Muscle layer of duodenum (tissue), 2 donors: ENCODE measurements around the gene CDH20.

Source experiments
- H3K27ac ChIP-seq: one replicate; pipeline ENCODE4 v1.7.0; 2013; ENCODE audit warnings: mild to moderate bottlenecking, low read length
- H3K27me3 ChIP-seq: one replicate; pipeline ENCODE4 v1.7.0; 2013; ENCODE audit warnings: low read depth, mild to moderate bottlenecking, control low read depth, low read length
- H3K36me3 ChIP-seq, 2 donors: one replicate each; pipeline ENCODE4 v1.7.0; 2013; ENCODE audit warnings: low read length in 2 of 2, control low read depth in 1 of 2, mild to moderate bottlenecking in 1 of 2; ENCODE audit not compliant: insufficient read depth in 2 of 2, control insufficient read depth in 1 of 2
- H3K4me1 ChIP-seq, 2 donors: one replicate each; pipeline ENCODE4 v1.7.0; 2013; ENCODE audit warnings: low read length in 2 of 2, mild to moderate bottlenecking in 2 of 2, control low read depth in 1 of 2, moderate library complexity in 1 of 2; ENCODE audit not compliant: insufficient read depth in 2 of 2, control insufficient read depth in 1 of 2
- H3K4me3 ChIP-seq, 2 donors: one replicate each; pipeline ENCODE4 v1.7.0; 2013; ENCODE audit warnings: low read length in 2 of 2, low read depth in 1 of 2, mild to moderate bottlenecking in 1 of 2
- H3K9me3 ChIP-seq, 2 donors: one replicate each; pipeline ENCODE4 v1.7.0; 2013; ENCODE audit warnings: low read length in 2 of 2, control low read depth in 1 of 2, mild to moderate bottlenecking in 1 of 2; ENCODE audit not compliant: control insufficient read depth in 1 of 2
- donor health status: healthy.

CDH20 gene

GRCh38 chr18:61326407-61326806 is 6.8 kb upstream of the CDH20 start:
- Histone ChIP-seq H3K4me1 (no peaks in the 10 kb centered on the region), H3K27me3 (no peaks in the 10 kb centered on the region), H3K36me3 (no peaks in the 10 kb centered on the region), H3K4me3 (no peak overlapping the region), H3K9me3 (no peaks in the 10 kb centered on the region), H3K27ac (no peak overlapping the region)

GRCh38 chr18:61329398-61329797 is 3.8 kb upstream of the CDH20 start:
- peaks cover 2% of the 10 kb centered on the region for H3K27me3 ChIP-seq
- no peak overlapping the region for H3K4me3 ChIP-seq
- H3K9me3 ChIP-seq: no peaks in the 10 kb centered on the region
- no peaks in the 10 kb centered on the region for H3K36me3 ChIP-seq
- H3K4me1 ChIP-seq: peaks cover 0 to 13% of the 10 kb centered on the region in 2 donors
- H3K27ac ChIP-seq: no peak overlapping the region

- H3K4me3 ChIP-seq: no peak overlapping the region
- no peak overlapping the region for H3K27ac ChIP-seq
- H3K9me3 ChIP-seq: no peaks in the 10 kb centered on the region
- H3K4me1 ChIP-seq: peaks cover 0 to 22% of the 10 kb centered on the region in 2 donors
- peaks cover 5% of the 10 kb centered on the region for H3K27me3 ChIP-seq
- no peaks in the 10 kb centered on the region for H3K36me3 ChIP-seq
Observed at GRCh38 chr18:61331051-61331450, 2.2 kb upstream of the CDH20 start.

GRCh38 chr18:61333746-61334490 is 688 bp downstream of the CDH20 start:
- Histone ChIP-seq H3K4me3 (peak overlapping the region in 1 of 2 donors; percentile 52), H3K27ac (no peak overlapping the region), H3K4me1 (peaks cover 0 to 22% of the 10 kb centered on the region in 2 donors)

GRCh38 chr18:61334491-61334850 is 1.2 kb downstream of the CDH20 start:
- peaks cover 5% of the 10 kb centered on the region for H3K27me3 ChIP-seq
- H3K9me3 ChIP-seq: no peaks in the 10 kb centered on the region
- H3K36me3 ChIP-seq: no peaks in the 10 kb centered on the region
- H3K4me1 ChIP-seq: peaks cover 0 to 22% of the 10 kb centered on the region in 2 donors
- no peak overlapping the region for H3K27ac ChIP-seq
- peak overlapping the region in 1 of 2 donors; percentile 52 for H3K4me3 ChIP-seq

More at GRCh38 chr18:61333746-61334490, 688 bp downstream of the CDH20 start:
- H3K27me3 ChIP-seq: peaks cover 5% of the 10 kb centered on the region
- no peaks in the 10 kb centered on the region for H3K9me3 ChIP-seq
- no peaks in the 10 kb centered on the region for H3K36me3 ChIP-seq

GRCh38 chr18:61334951-61335683 is 1.9 kb downstream of the CDH20 start:
- H3K27me3 ChIP-seq: peaks cover 5% of the 10 kb centered on the region
- no peaks in the 10 kb centered on the region for H3K9me3 ChIP-seq
- peaks cover 0 to 22% of the 10 kb centered on the region in 2 donors for H3K4me1 ChIP-seq
- no peaks in the 10 kb centered on the region for H3K36me3 ChIP-seq
- no peak overlapping the region for H3K27ac ChIP-seq
- H3K4me3 ChIP-seq: no peak overlapping the region

- Histone ChIP-seq H3K9me3 (no peaks in the 10 kb centered on the region), H3K4me1 (peaks cover 0 to 22% of the 10 kb centered on the region in 2 donors), H3K36me3 (no peaks in the 10 kb centered on the region), H3K27ac (no peak overlapping the region), H3K4me3 (no peak overlapping the region), H3K27me3 (peaks cover 5% of the 10 kb centered on the region)
Observed at GRCh38 chr18:61335684-61336555, 2.7 kb downstream of the CDH20 start.

- Histone ChIP-seq H3K9me3 (no peaks in the 10 kb centered on the region), H3K27ac (no peak overlapping the region), H3K36me3 (no peaks in the 10 kb centered on the region), H3K27me3 (peaks cover 5% of the 10 kb centered on the region), H3K4me1 (peaks cover 0 to 22% of the 10 kb centered on the region in 2 donors), H3K4me3 (no peak overlapping the region)
Observed at GRCh38 chr18:61336766-61337165, 3.5 kb downstream of the CDH20 start.

GRCh38 chr18:61337527-61337926 is 4.3 kb downstream of the CDH20 start:
- peaks cover 5% of the 10 kb centered on the region for H3K27me3 ChIP-seq
- peaks cover 0 to 22% of the 10 kb centered on the region in 2 donors for H3K4me1 ChIP-seq
- no peaks in the 10 kb centered on the region for H3K36me3 ChIP-seq
- no peaks in the 10 kb centered on the region for H3K9me3 ChIP-seq
- H3K27ac ChIP-seq: no peak overlapping the region
- H3K4me3 ChIP-seq: no peak overlapping the region

- no peak overlapping the region for H3K4me3 ChIP-seq
- H3K27ac ChIP-seq: no peak overlapping the region
- H3K36me3 ChIP-seq: no peaks in the 10 kb centered on the region
- peaks cover 0 to 2% of the 10 kb centered on the region in 2 donors for H3K4me1 ChIP-seq
- H3K27me3 ChIP-seq: no peaks in the 10 kb centered on the region
- no peaks in the 10 kb centered on the region for H3K9me3 ChIP-seq
Observed at GRCh38 chr18:61340148-61340547, 6.9 kb downstream of the CDH20 start.

GRCh38 chr18:61348230-61348629 is 15.0 kb downstream of the CDH20 start:
- H3K4me3 ChIP-seq: no peak overlapping the region
- H3K4me1 ChIP-seq: no peaks in the 10 kb centered on the region
- no peaks in the 10 kb centered on the region for H3K36me3 ChIP-seq

More at GRCh38 chr18:61348230-61348629, 15.0 kb downstream of the CDH20 start:
- H3K27ac ChIP-seq: no peak overlapping the region
- H3K27me3 ChIP-seq: no peaks in the 10 kb centered on the region
- H3K9me3 ChIP-seq: no peaks in the 10 kb centered on the region
